IMR-90 (cell line): ENCODE data around the gene EXOC6B.

Experiments used
- MXI1 ChIP-seq: IDR thresholded peaks from 2 replicates; pipeline ENCODE4 v1.6.1; 2012; ENCODE audit warnings: low read depth, mild to moderate bottlenecking, low read length, moderate library complexity, borderline replicate concordance
- TF ChIP-seq, protein P1 (sequence below): conservative IDR thresholded peaks from 2 replicates; pipeline ENCODE4 v1.5.1; 2012; ENCODE audit warnings: mild to moderate bottlenecking, low read depth, low read length, improper control_type of control experiment
- TF ChIP-seq, protein P2 (sequence below): fragments of 150-350 bp; IDR thresholded peaks from 2 replicates; pipeline ENCODE4 v1.6.1; 2017; ENCODE audit warnings: mild to moderate bottlenecking, antibody characterized with exemption, low read length, low read depth

DNA sequence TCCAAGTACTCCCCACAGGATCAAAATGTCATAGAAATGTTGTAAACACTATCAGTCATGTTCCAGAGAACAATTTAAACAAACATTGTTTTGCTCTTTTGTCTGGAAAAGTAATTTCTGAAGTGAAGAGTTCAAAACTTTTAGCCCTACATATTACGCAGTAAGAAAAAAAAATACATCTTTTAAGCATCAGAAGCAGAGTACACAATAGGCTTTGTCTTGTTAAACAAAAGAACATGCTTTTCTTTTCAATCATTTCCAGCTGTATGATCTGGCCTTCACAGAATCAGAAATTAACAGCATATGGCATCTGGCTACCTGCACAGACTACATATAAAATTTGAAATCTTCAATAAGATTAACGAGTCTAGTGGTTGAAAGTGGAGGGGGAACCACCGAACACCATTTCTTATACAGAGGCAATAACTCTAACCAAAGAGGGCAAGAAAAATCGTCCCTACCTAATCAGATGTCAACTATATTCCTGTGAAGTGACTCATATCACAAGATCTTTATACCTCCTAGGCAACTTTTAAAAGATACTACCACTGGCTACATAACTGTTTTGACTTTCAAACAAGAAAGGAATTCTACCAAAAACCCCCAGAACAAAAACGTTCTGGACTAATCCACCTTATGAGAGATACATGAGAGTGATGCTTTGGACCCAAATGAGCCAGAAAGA lies 149.3 kb downstream of the EXOC6B start:
- no peak for TF ChIP-seq MXI1
- TF ChIP-seq, protein P1, sequence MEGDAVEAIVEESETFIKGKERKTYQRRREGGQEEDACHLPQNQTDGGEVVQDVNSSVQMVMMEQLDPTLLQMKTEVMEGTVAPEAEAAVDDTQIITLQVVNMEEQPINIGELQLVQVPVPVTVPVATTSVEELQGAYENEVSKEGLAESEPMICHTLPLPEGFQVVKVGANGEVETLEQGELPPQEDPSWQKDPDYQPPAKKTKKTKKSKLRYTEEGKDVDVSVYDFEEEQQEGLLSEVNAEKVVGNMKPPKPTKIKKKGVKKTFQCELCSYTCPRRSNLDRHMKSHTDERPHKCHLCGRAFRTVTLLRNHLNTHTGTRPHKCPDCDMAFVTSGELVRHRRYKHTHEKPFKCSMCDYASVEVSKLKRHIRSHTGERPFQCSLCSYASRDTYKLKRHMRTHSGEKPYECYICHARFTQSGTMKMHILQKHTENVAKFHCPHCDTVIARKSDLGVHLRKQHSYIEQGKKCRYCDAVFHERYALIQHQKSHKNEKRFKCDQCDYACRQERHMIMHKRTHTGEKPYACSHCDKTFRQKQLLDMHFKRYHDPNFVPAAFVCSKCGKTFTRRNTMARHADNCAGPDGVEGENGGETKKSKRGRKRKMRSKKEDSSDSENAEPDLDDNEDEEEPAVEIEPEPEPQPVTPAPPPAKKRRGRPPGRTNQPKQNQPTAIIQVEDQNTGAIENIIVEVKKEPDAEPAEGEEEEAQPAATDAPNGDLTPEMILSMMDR: no peak
- TF ChIP-seq, protein P2, sequence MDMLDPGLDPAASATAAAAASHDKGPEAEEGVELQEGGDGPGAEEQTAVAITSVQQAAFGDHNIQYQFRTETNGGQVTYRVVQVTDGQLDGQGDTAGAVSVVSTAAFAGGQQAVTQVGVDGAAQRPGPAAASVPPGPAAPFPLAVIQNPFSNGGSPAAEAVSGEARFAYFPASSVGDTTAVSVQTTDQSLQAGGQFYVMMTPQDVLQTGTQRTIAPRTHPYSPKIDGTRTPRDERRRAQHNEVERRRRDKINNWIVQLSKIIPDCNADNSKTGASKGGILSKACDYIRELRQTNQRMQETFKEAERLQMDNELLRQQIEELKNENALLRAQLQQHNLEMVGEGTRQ: no peak
